Measurements from ENCODE around the gene B3GNT4.
A peak's percentile ranks its signal among the peaks of the same experiment; 100 is the strongest.
"Not testable (repeated sequence)": the region's sequence is repeated elsewhere in the genome, so short reads cannot be mapped to it uniquely, and the experiment has no call there.

Gene B3GNT4

GRCh38 chr12:122187466-122187865 lies 16.0 kb upstream of the B3GNT4 start:
- no peak for DNase-seq (ENCODE audit: low read depth in 2 of 2)

- DNase-seq (ENCODE audit: low read depth in 2 of 2), result no peak
These were observed 13.7 kb upstream of the B3GNT4 start for GRCh38 chr12:122189626-122190475.

- no peak for DNase-seq (ENCODE audit: low read depth in 2 of 2)
These were observed 12.5 kb upstream of the B3GNT4 start for GRCh38 chr12:122190842-122191668.

GRCh38 chr12:122192441-122192840 lies 11.1 kb upstream of the B3GNT4 start:
- DNase-seq (ENCODE audit: low read depth in 2 of 2), result no peak

- DNase-seq (ENCODE audit: low read depth in 2 of 2), result no peak
These were observed 8.7 kb upstream of the B3GNT4 start for GRCh38 chr12:122194804-122195203.

GRCh38 chr12:122195405-122195804 lies 8.1 kb upstream of the B3GNT4 start:
- no peak for DNase-seq (ENCODE audit: low read depth in 2 of 2)

GRCh38 chr12:122197612-122197966 lies 5.9 kb upstream of the B3GNT4 start:
- no peak for DNase-seq (ENCODE audit: low read depth in 2 of 2)

GRCh38 chr12:122199484-122200355 lies 3.8 kb upstream of the B3GNT4 start:
- DNase-seq (ENCODE audit: low read depth in 2 of 2), result no peak

- DNase-seq (ENCODE audit: low read depth in 2 of 2), result no peak
These were observed 2.9 kb upstream of the B3GNT4 start for GRCh38 chr12:122200541-122201175.

- no peak for DNase-seq (ENCODE audit: low read depth in 2 of 2)
These were observed 2.1 kb upstream of the B3GNT4 start for GRCh38 chr12:122201381-122201780.

- peak in 1 of 2 experiments; percentile 11 for DNase-seq (ENCODE audit: low read depth in 2 of 2)
These were observed 1.5 kb upstream of the B3GNT4 start for GRCh38 chr12:122202017-122202416.

GRCh38 chr12:122202811-122203210 lies 698 bp upstream of the B3GNT4 start:
- DNase-seq (ENCODE audit: low read depth in 2 of 2), result not testable (repeated sequence)

GRCh38 chr12:122204167-122205052 lies 901 bp downstream of the B3GNT4 start:
- DNase-seq (ENCODE audit: low read depth in 2 of 2), result no peak

- no peak for DNase-seq (ENCODE audit: low read depth in 2 of 2)
These were observed 1.8 kb downstream of the B3GNT4 start for GRCh38 chr12:122205053-122205925.

GRCh38 chr12:122206111-122206881 lies 2.8 kb downstream of the B3GNT4 start:
- DNase-seq (ENCODE audit: low read depth in 2 of 2), result no peak

- no peak for DNase-seq (ENCODE audit: low read depth in 2 of 2)
These were observed 3.5 kb downstream of the B3GNT4 start for GRCh38 chr12:122206976-122207375.

- DNase-seq (ENCODE audit: low read depth in 2 of 2), result no peak
These were observed 3.9 kb downstream of the B3GNT4 start for GRCh38 chr12:122207391-122207790.

GRCh38 chr12:122208073-122208820 lies 4.7 kb downstream of the B3GNT4 start:
- DNase-seq (ENCODE audit: low read depth in 2 of 2), result no peak
